Astrocyte of the cerebellum (primary cell): Measurements from ENCODE around the gene RPL36AL.
"Not testable (repeated sequence)": the region's sequence is repeated elsewhere in the genome, so short reads cannot be mapped to it uniquely, and the experiment has no call there.

Experiments used
- DNase-seq: peaks from one replicate; pipeline ENCODE4 v3.0.0-alpha.2; 2011; ENCODE audit warnings: low read depth
- H3K4me3 ChIP-seq: 2 replicates; pipeline ENCODE4 v1.5.1; 2011; ENCODE audit warnings: mild to moderate bottlenecking, low read depth, low read length, moderate library complexity
- in situ Hi-C: cut with HindIII; loops from 2 replicates; pipeline ENCODE4 v1.10.0; 2017; ENCODE audit warnings: low sequenced_read_pairs
- TF ChIP-seq, protein P1 (sequence below): IDR thresholded peaks from 2 replicates; pipeline ENCODE4 v1.5.1; 2012; ENCODE audit warnings: low read length, low read depth, moderate library complexity, mild to moderate bottlenecking; ENCODE audit errors: missing control alignments

Gene RPL36AL

GRCh38 chr14:49586673-49587460, 33.6 kb downstream of the RPL36AL start:
- in situ Hi-C loops = no loop called here
- H3K4me3 ChIP-seq = peak overlapping the region; percentile 91
- TF ChIP-seq, protein P1, sequence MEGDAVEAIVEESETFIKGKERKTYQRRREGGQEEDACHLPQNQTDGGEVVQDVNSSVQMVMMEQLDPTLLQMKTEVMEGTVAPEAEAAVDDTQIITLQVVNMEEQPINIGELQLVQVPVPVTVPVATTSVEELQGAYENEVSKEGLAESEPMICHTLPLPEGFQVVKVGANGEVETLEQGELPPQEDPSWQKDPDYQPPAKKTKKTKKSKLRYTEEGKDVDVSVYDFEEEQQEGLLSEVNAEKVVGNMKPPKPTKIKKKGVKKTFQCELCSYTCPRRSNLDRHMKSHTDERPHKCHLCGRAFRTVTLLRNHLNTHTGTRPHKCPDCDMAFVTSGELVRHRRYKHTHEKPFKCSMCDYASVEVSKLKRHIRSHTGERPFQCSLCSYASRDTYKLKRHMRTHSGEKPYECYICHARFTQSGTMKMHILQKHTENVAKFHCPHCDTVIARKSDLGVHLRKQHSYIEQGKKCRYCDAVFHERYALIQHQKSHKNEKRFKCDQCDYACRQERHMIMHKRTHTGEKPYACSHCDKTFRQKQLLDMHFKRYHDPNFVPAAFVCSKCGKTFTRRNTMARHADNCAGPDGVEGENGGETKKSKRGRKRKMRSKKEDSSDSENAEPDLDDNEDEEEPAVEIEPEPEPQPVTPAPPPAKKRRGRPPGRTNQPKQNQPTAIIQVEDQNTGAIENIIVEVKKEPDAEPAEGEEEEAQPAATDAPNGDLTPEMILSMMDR = peak; percentile 58
- peak; percentile 76 for DNase-seq

DNA sequence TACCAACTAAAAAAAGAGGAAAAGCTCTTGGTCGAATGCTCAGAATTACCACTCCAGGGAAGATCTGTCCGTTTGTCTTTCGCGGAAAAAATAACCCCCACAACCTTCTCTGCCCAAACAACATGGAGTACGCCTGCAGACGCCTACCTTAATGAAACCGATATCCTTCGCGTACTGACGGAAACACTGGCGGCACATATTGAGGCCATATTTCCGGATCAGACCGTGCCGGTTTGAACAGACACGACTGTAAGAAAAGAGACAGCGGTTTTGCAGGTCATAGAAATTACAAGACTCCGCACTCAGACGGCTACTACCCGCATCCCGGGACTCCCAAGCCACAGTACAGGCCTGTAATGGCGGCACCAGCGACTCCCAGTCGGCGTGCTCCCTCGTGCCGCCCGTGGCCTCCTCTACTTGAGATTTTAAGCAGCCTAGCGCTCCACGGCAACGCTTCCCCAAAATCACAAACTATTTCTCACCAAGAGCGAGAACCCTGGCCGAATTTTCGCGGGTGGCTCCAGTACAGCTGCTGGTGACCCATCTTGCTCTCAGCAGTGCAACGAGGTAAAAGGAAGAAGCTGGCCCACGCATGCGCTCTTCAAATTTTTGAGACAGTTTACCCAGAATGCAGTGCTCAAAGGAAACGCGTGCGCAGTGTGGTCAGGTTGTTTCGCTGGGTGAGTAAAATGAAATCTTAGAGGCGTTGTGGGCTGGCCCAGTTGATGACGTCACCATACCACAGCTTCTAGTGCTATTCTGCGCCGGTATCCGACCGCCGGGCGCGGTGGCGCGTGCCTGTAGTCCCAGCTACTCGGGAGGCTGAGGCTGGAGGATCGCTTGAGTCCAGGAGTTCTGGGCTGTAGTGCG, 34.4 kb downstream of the RPL36AL start, which contains the start of gene RPS29:
Gene RPS29 (minus strand): TSS at position 578 of the 870 bp plus-strand sequence. CDS start 34 bp downstream, at position 544.
- in situ Hi-C loops = no loop called here
- DNase-seq = peak; percentile 100
- TF ChIP-seq, protein P1 = no peak
- H3K4me3 ChIP-seq = peak within 1 kb of the TSS; percentile 91

DNA sequence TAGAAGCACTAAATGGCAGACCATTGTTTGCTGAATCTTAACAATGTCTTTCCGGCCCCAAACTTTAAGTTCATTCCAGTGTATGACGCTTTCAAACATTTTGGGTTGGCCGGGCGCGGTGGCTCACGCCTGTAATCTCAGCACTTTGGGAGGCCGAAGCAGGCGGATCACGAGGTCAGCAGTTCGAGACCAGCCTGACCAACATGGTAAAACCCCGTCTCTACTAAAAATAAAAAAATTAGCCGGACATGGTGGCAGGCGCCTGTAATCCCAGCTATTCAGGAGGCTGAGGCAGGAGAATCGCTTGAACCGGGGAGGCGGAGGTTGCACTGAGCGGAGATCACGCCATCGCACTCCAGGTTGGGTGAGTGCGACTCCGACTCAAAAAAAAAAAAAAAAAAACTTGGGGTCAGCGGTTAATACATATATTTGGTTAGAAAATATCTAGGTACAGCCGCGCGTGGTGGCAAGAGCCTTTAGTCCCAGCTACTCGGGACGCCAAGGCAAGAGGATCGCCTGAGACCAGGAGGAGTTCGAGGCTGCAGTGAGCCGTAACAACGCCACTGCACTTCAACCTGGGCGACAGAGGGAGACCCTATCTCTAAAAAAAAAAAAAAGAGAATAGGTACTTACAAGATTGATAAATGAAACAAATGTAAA, 35.3 kb downstream of the RPL36AL start:
- peak overlapping the region; percentile 91 for H3K4me3 ChIP-seq
- in situ Hi-C loops, DNase-seq: not testable (repeated sequence)

DNA sequence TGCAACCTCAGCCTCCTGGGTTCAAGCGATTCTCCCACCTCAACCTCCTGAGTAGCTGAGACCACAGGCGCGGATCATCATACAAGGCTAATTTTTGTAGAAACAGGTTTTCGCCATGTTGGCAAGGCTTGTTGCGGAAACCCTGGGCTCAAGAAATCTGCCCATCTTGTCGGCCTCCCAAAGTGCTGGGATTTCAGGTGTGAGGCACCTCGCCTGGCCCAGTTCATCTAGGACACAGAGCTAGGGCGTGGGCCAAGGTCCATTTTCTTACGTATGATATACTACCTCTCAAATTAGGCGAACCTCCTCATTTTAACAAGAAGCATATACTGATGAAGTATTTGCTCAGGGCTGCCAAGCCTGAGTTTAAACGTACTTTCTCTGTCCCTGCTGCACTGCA, 36.4 kb downstream of the RPL36AL start:
- no peak for DNase-seq
- peak overlapping the region; percentile 91 for H3K4me3 ChIP-seq
- TF ChIP-seq, protein P1 = no peak
- in situ Hi-C loops = no loop called here

DNA sequence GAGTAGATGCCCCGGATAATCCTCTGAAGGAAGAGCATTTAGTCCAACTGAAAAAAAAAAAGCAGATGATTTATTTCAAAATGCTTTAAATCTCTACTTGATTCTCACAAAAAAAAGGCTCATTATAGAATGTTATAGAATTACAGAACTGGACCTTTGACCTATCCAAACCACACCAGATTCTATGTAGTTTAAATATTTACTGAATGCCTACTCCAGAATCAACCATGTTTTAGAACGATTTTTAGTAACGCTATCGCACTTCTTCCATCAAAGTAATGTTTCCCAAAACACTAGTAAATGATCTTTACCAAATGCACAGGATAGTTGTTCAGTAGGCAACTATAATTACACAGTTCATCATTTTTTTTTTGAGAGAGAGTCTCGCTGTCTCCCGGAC, 36.8 kb downstream of the RPL36AL start:
- DNase-seq = no peak
- in situ Hi-C loops = no loop called here
- TF ChIP-seq, protein P1 = no peak
- H3K4me3 ChIP-seq = no peak overlapping the region

- no peak overlapping the region for H3K4me3 ChIP-seq
- in situ Hi-C loops = no loop called here
- no peak for DNase-seq
- TF ChIP-seq, protein P1 = no peak
Observed at GRCh38 chr14:49582113-49582977, 38.1 kb downstream of the RPL36AL start.
